ENCODE data around the gene FRYL.

Gene FRYL

GRCh38 chr4:48557478-48557877 is 222.6 kb downstream of the FRYL start:
- DNase-seq (ENCODE audit: low read depth): peak; percentile 13
- no peak overlapping the region for H3K4me3 ChIP-seq (replicated peaks; ENCODE audit: low read depth, low read length)
- peak; percentile 18 for TF ChIP-seq CTCF (IDR thresholded peaks at IDR 0.05; ENCODE audit: low read length, missing control alignments)

- no peak for DNase-seq (ENCODE audit: low read depth)
- TF ChIP-seq CTCF (IDR thresholded peaks at IDR 0.05; ENCODE audit: low read length, missing control alignments): no peak
- H3K4me3 ChIP-seq (replicated peaks; ENCODE audit: low read depth, low read length): no peak overlapping the region
These were observed 223.8 kb downstream of the FRYL start for GRCh38 chr4:48556268-48556667.

- no peak overlapping the region for H3K4me3 ChIP-seq (replicated peaks; ENCODE audit: low read depth, low read length)
- no peak for TF ChIP-seq CTCF (IDR thresholded peaks at IDR 0.05; ENCODE audit: low read length, missing control alignments)
- DNase-seq (ENCODE audit: low read depth): no peak
These were observed 225.5 kb downstream of the FRYL start for GRCh38 chr4:48554606-48555005.

GRCh38 chr4:48553720-48554119 is 226.4 kb downstream of the FRYL start:
- H3K4me3 ChIP-seq (replicated peaks; ENCODE audit: low read depth, low read length): no peak overlapping the region
- DNase-seq (ENCODE audit: low read depth): no peak
- TF ChIP-seq CTCF (IDR thresholded peaks at IDR 0.05; ENCODE audit: low read length, missing control alignments): no peak

- peak; percentile 70 for TF ChIP-seq CTCF (IDR thresholded peaks at IDR 0.05; ENCODE audit: low read length, missing control alignments)
- no peak overlapping the region for H3K4me3 ChIP-seq (replicated peaks; ENCODE audit: low read depth, low read length)
- peak; percentile 63 for DNase-seq (ENCODE audit: low read depth)
These were observed 233.7 kb downstream of the FRYL start for GRCh38 chr4:48546336-48546735.

- H3K4me3 ChIP-seq (replicated peaks; ENCODE audit: low read depth, low read length): no peak overlapping the region
- DNase-seq (ENCODE audit: low read depth): peak; percentile 5
- TF ChIP-seq CTCF (IDR thresholded peaks at IDR 0.05; ENCODE audit: low read length, missing control alignments): no peak
These were observed 236.3 kb downstream of the FRYL start for GRCh38 chr4:48543796-48544195.

GRCh38 chr4:48542888-48543287 is 237.2 kb downstream of the FRYL start:
- TF ChIP-seq CTCF (IDR thresholded peaks at IDR 0.05; ENCODE audit: low read length, missing control alignments): no peak
- H3K4me3 ChIP-seq (replicated peaks; ENCODE audit: low read depth, low read length): no peak overlapping the region
- DNase-seq (ENCODE audit: low read depth): no peak

All from fibroblast of pulmonary artery (primary cell).